ENCODE measurements around the gene CHST8.

DNA sequence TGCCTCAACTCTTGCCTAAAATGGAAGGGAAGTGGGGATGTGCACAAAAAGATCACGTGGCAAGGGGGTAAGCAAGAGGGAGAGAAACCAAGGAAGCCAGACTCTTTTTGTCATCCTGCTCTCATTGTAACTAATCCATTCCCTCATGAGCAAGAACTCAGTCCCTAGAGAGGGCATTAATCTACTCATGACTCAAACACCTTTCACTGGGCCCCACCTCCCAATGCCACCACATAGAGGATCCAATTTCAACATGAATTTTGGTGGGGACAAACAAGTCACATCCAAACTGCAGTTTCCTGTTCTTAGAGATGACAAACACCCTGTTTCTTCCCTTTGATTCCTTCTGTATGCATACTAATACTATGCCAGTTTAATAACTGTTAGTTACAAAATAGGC, 11.2 kb upstream of the CHST8 start:
- TF ChIP-seq, protein P1, sequence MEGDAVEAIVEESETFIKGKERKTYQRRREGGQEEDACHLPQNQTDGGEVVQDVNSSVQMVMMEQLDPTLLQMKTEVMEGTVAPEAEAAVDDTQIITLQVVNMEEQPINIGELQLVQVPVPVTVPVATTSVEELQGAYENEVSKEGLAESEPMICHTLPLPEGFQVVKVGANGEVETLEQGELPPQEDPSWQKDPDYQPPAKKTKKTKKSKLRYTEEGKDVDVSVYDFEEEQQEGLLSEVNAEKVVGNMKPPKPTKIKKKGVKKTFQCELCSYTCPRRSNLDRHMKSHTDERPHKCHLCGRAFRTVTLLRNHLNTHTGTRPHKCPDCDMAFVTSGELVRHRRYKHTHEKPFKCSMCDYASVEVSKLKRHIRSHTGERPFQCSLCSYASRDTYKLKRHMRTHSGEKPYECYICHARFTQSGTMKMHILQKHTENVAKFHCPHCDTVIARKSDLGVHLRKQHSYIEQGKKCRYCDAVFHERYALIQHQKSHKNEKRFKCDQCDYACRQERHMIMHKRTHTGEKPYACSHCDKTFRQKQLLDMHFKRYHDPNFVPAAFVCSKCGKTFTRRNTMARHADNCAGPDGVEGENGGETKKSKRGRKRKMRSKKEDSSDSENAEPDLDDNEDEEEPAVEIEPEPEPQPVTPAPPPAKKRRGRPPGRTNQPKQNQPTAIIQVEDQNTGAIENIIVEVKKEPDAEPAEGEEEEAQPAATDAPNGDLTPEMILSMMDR (IDR thresholded peaks at IDR 0.05; ENCODE audit: insufficient read depth, low read length, poor library complexity, severe bottlenecking) = no peak
- TF ChIP-seq EZH2phosphoT487 (conservative IDR thresholded peaks at IDR 0.05; ENCODE audit: low read length) = no peak
